Measurements from ENCODE around the gene TSPAN7. TPM values are rescaled to one million over a fixed set of nuclear protein-coding genes. Genes with fewer than 3 reads are reported as not detected.

The TSPAN7 gene
- total and polyA plus RNA-seq, 2 donors (not counting 1 experiment from before 2014, with no cell fraction given): 0.07 to 0.32 TPM

GRCh38 chrX:38694394-38694793 is 133.1 kb downstream of the TSPAN7 start:
- H3K9me3 ChIP-seq (ENCODE audit: control extremely low read depth in 1 of 3, control insufficient read depth in 2 of 3, insufficient read depth in 1 of 3, low read length in 2 of 3): no peaks in the 10 kb centered on the region
- Mint-ChIP-seq H3K9me3 (ENCODE audit: insufficient read depth) (no peaks in the 10 kb centered on the region), H3K27me3 (no peaks in the 10 kb centered on the region), H3K27ac (no peak overlapping the region), H3K4me3 (no peak overlapping the region), H3K4me1 (peaks cover 6% of the 10 kb centered on the region)
- no peaks in the 10 kb centered on the region for H4K20me1 ChIP-seq (ENCODE audit: control insufficient read depth, insufficient read depth, low read length, poor library complexity, severe bottlenecking)
- no peak overlapping the region for H2AFZ ChIP-seq (ENCODE audit: insufficient read depth, low read depth, low read length, poor library complexity, severe bottlenecking)
- intact Hi-C loops (cut with micrococcal nuclease): no loop called here
- DNase-seq (no peak), ATAC-seq (ENCODE audit: low read depth) (no peak)
- no peak overlapping the region for H3K27ac ChIP-seq (ENCODE audit: low read length in 2 of 2)
- WGBS (ENCODE audit: insufficient coverage): no CpG with 5 or more reads among the region's 5 CpGs
- H3K4me3 ChIP-seq (ENCODE audit: control extremely low read depth in 1 of 5, extremely low read depth in 1 of 5, insufficient read depth in 1 of 5, low read depth in 2 of 5, low read length in 4 of 5): no peak overlapping the region
- POLR2A ChIA-PET: no interaction called here
- no peak overlapping the region for H3K9ac ChIP-seq (ENCODE audit: low read length)
- CTCF ChIA-PET: no interaction called here
- H3K36me3 ChIP-seq (replicated peaks in 1 of 2; ENCODE audit: control extremely low read depth in 1 of 2, control insufficient read depth in 1 of 2, extremely low read depth in 1 of 2, insufficient read depth in 2 of 2, low read length in 1 of 2): no peaks in the 10 kb centered on the region
- TF ChIP-seq EZH2 (IDR thresholded peaks at IDR 0.05; ENCODE audit: borderline replicate concordance, insufficient read depth, low read depth, low read length, poor library complexity, severe bottlenecking): no peak
- no peak for TF ChIP-seq CTCF (IDR thresholded peaks at IDR 0.05)
- H3K4me2 ChIP-seq (replicated peaks; ENCODE audit: low read depth, low read length, poor library complexity, severe bottlenecking): no peak overlapping the region
- no peaks in the 10 kb centered on the region for H3K4me1 ChIP-seq (ENCODE audit: control insufficient read depth in 2 of 2, insufficient read depth in 2 of 2, low read length in 2 of 2)
- no peaks in the 10 kb centered on the region for H3K27me3 ChIP-seq (replicated peaks in 1 of 4; ENCODE audit: control extremely low read depth in 1 of 4, control insufficient read depth in 3 of 4, insufficient read depth in 4 of 4, low read length in 3 of 4)
- H3K79me2 ChIP-seq (ENCODE audit: control insufficient read depth, insufficient read depth, low read length): no peaks in the 10 kb centered on the region

GRCh38 chrX:38697461-38697860 is 136.1 kb downstream of the TSPAN7 start:
- intact Hi-C loops (cut with micrococcal nuclease): no loop called here
- Histone ChIP-seq H3K27me3 (replicated peaks in 1 of 4; ENCODE audit: control extremely low read depth in 1 of 4, control insufficient read depth in 3 of 4, insufficient read depth in 4 of 4, low read length in 3 of 4) (no peaks in the 10 kb centered on the region), H3K36me3 (replicated peaks in 1 of 2; ENCODE audit: control extremely low read depth in 1 of 2, control insufficient read depth in 1 of 2, extremely low read depth in 1 of 2, insufficient read depth in 2 of 2, low read length in 1 of 2) (no peaks in the 10 kb centered on the region), H3K27ac (ENCODE audit: low read length in 2 of 2) (no peak overlapping the region), H3K4me2 (replicated peaks; ENCODE audit: low read depth, low read length, poor library complexity, severe bottlenecking) (no peak overlapping the region), H4K20me1 (ENCODE audit: control insufficient read depth, insufficient read depth, low read length, poor library complexity, severe bottlenecking) (no peaks in the 10 kb centered on the region), H3K9ac (ENCODE audit: low read length) (no peak overlapping the region), H3K4me3 (ENCODE audit: control extremely low read depth in 1 of 5, extremely low read depth in 1 of 5, insufficient read depth in 1 of 5, low read depth in 2 of 5, low read length in 4 of 5) (no peak overlapping the region), H3K9me3 (ENCODE audit: control extremely low read depth in 1 of 3, control insufficient read depth in 2 of 3, insufficient read depth in 1 of 3, low read length in 2 of 3) (no peaks in the 10 kb centered on the region), H3K4me1 (ENCODE audit: control insufficient read depth in 2 of 2, insufficient read depth in 2 of 2, low read length in 2 of 2) (no peaks in the 10 kb centered on the region), H2AFZ (ENCODE audit: insufficient read depth, low read depth, low read length, poor library complexity, severe bottlenecking) (no peak overlapping the region), H3K79me2 (ENCODE audit: control insufficient read depth, insufficient read depth, low read length) (no peaks in the 10 kb centered on the region)
- Mint-ChIP-seq H3K9me3 (ENCODE audit: insufficient read depth) (no peaks in the 10 kb centered on the region), H3K4me3 (no peak overlapping the region), H3K27me3 (no peaks in the 10 kb centered on the region), H3K4me1 (peaks cover 6% of the 10 kb centered on the region), H3K27ac (no peak overlapping the region)
- no peak for DNase-seq
- WGBS (ENCODE audit: insufficient coverage): no CpG with 5 or more reads among the region's 3 CpGs
- CTCF ChIA-PET: no interaction called here
- POLR2A ChIA-PET: no interaction called here
- no peak for TF ChIP-seq EZH2 (IDR thresholded peaks at IDR 0.05; ENCODE audit: borderline replicate concordance, insufficient read depth, low read depth, low read length, poor library complexity, severe bottlenecking)
- TF ChIP-seq CTCF (IDR thresholded peaks at IDR 0.05): no peak
- no peak for ATAC-seq (ENCODE audit: low read depth)

Data from B cell (primary cell).